ENCODE data around the gene OLA1.

GRCh38 chr2:174263997-174264396 lies 15.7 kb upstream of the OLA1 start:
- TF ChIP-seq CTCF (IDR thresholded peaks at IDR 0.05) (no peak), ZFX (IDR thresholded peaks at IDR 0.05; ENCODE audit: borderline replicate concordance) (no peak)
